22Rv1 (cell line): ENCODE data around the gene PDE6A.
A peak's percentile ranks its signal among the peaks of the same experiment; 100 is the strongest.

ENCODE experiments used
- H3K27ac ChIP-seq: fragments of 450-650 bp; 2 replicates; pipeline ENCODE4 v1.5.1; 2017
- ZFX ChIP-seq: fragments of 450-650 bp; IDR thresholded peaks from 2 replicates; pipeline ENCODE4 v1.6.1; 2017; ENCODE audit warnings: antibody characterized with exemption, borderline replicate concordance
- TF ChIP-seq, protein P1 (sequence below): fragments of 450-650 bp; IDR thresholded peaks from 2 replicates; pipeline ENCODE4 v1.5.1; 2017; ENCODE audit warnings: mild to moderate bottlenecking

The PDE6A gene

GRCh38 chr5:149935431-149935901 is 9.1 kb downstream of the PDE6A start:
- no peak overlapping the region for H3K27ac ChIP-seq
- TF ChIP-seq, protein P1, sequence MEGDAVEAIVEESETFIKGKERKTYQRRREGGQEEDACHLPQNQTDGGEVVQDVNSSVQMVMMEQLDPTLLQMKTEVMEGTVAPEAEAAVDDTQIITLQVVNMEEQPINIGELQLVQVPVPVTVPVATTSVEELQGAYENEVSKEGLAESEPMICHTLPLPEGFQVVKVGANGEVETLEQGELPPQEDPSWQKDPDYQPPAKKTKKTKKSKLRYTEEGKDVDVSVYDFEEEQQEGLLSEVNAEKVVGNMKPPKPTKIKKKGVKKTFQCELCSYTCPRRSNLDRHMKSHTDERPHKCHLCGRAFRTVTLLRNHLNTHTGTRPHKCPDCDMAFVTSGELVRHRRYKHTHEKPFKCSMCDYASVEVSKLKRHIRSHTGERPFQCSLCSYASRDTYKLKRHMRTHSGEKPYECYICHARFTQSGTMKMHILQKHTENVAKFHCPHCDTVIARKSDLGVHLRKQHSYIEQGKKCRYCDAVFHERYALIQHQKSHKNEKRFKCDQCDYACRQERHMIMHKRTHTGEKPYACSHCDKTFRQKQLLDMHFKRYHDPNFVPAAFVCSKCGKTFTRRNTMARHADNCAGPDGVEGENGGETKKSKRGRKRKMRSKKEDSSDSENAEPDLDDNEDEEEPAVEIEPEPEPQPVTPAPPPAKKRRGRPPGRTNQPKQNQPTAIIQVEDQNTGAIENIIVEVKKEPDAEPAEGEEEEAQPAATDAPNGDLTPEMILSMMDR = no peak
- no peak for TF ChIP-seq ZFX

DNA sequence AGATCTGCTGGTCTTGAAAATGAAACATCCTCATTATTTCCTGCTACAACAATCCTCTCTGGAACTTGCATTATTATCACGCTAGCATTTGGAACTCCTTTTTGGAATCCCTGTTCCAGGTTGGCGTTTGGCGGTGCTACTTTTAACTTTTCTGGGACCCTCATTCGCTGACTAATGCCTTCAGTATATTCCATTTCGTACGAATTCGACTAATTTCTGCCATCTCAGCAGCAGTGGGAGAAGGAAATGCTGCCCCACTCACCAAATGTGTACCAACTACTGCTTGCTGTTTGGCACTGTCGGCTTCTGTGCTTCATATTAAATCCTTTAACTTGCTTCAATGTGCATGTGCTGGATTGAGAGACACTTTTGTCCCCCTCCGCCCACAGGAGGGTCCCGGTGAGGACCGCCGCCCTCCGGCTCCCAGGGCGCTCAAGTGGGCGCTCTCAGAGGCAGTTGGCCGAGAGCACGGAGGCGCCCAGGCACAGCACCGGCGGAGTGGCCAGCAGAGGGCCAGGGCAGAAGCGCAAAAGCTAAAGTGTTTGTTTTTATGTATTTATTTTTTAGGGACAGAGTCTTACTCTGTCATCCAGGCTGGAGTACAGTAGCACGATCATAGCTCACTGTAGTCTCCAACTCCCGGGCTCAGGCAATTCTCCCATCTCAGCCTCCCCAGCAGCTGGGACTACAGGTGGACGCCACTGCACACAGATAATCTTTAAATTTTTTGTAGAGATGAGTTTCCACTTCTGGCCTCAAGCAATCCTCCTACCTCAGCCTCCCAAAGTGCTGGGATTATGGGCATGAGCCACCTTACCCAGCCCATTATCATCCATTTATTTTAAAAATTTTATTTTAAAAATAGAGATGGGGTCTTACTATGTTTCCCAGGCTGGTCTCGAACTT is 11.9 kb downstream of the PDE6A start:
- TF ChIP-seq, protein P1 = peak; percentile 89
- TF ChIP-seq ZFX = no peak
- peak overlapping the region; percentile 74 for H3K27ac ChIP-seq

- peak overlapping the region; percentile 74 for H3K27ac ChIP-seq
- TF ChIP-seq, protein P1 = no peak
- no peak for TF ChIP-seq ZFX
Observed at GRCh38 chr5:149931992-149932436, 12.6 kb downstream of the PDE6A start.

- peak overlapping the region; percentile 74 for H3K27ac ChIP-seq
- TF ChIP-seq ZFX = no peak
- TF ChIP-seq, protein P1 = no peak
Observed at GRCh38 chr5:149930749-149931574, 13.6 kb downstream of the PDE6A start.

DNA sequence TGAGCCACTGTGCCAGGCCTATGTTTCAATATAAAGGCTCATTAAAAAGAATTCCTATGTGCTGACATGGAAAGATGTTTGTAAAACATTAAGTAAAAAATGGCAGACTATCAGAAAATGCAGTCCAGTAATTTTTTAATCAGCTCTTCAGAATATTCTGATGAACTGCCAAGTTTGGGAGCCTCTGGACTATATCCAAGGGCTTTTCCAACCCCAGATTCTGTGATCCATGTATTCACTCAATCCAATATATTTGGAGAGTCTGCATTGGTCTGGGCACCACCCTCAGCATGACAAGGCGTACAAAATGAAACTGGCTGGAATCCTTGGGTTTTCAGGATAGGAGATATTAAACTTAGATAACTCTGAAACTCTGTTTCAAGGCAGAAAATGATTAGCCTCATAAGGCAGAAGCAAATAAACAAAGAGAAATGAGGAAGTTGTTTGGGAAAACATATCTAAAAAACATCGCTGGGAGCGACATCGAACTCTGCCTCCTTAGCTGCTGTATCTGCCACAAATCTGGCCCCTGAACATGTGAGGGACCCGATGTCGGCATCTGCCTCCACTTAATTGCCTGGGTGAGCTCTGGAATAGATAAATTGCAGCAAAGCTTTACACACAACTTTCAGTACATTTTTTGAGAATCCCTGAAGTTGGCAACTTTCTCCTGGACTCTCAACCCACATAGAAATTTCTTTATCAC is 14.4 kb downstream of the PDE6A start:
- peak overlapping the region; percentile 33; the same call in 1 of the 2 replicates for H3K27ac ChIP-seq
- no peak for TF ChIP-seq ZFX
- TF ChIP-seq, protein P1 = no peak

DNA sequence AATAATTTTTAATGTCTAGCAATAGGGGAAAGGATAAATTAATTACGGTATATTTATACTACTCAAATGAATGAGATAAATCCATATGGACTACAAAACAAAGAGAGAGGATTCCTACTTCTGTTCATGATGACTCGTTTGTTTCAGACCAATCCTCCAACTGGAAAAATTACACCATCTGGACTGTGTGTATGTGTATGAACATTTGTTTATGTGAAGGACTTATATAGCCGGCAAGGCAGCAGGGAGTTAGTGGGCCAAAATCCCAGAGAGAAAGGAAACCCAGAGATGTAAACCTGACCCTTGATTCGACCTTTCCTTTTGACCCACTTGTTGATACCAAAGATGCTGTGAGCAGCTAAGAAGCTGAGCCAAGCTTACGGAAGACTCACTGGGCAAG is 20.1 kb downstream of the PDE6A start:
- TF ChIP-seq, protein P1 = no peak
- TF ChIP-seq ZFX = no peak
- no peak overlapping the region for H3K27ac ChIP-seq
